ENCODE data around the gene PROSER2. TPM values are rescaled to one million over a fixed set of nuclear protein-coding genes. Genes with fewer than 3 reads are reported as not detected.

The PROSER2 gene
- total RNA-seq, 4 donors from 2014 or later: 2.3 to 10.7 (median 3.7) TPM

GRCh38 chr10:11797847-11798633 is 25.1 kb upstream of the PROSER2 start:
- no peaks in the 10 kb centered on the region for H3K36me3 ChIP-seq
- no peak for TF ChIP-seq CTCF (IDR thresholded peaks at IDR 0.05)
- TF ChIP-seq POLR2A (IDR thresholded peaks at IDR 0.05): no peak
- H3K27ac ChIP-seq: no peak overlapping the region
- no peak overlapping the region for H3K4me3 ChIP-seq
- H3K9me3 ChIP-seq: no peaks in the 10 kb centered on the region
- H3K27me3 ChIP-seq: no peaks in the 10 kb centered on the region
- DNase-seq: no peak
- no peaks in the 10 kb centered on the region for H3K4me1 ChIP-seq

GRCh38 chr10:11798845-11799735 is 24.1 kb upstream of the PROSER2 start:
- H3K27ac ChIP-seq: no peak overlapping the region
- H3K36me3 ChIP-seq: no peaks in the 10 kb centered on the region
- H3K4me1 ChIP-seq: no peaks in the 10 kb centered on the region
- no peaks in the 10 kb centered on the region for H3K9me3 ChIP-seq
- no peaks in the 10 kb centered on the region for H3K27me3 ChIP-seq
- no peak for DNase-seq
- TF ChIP-seq POLR2A (IDR thresholded peaks at IDR 0.05): no peak
- no peak for TF ChIP-seq CTCF (IDR thresholded peaks at IDR 0.05)
- H3K4me3 ChIP-seq: no peak overlapping the region

GRCh38 chr10:11799736-11800080 is 23.4 kb upstream of the PROSER2 start:
- no peak for TF ChIP-seq POLR2A (IDR thresholded peaks at IDR 0.05)
- no peak for TF ChIP-seq CTCF (IDR thresholded peaks at IDR 0.05)

GRCh38 chr10:11804336-11804735 is 18.8 kb upstream of the PROSER2 start:
- H3K27ac ChIP-seq: no peak overlapping the region
- H3K9me3 ChIP-seq: no peaks in the 10 kb centered on the region
- H3K4me3 ChIP-seq: no peak overlapping the region
- TF ChIP-seq CTCF (IDR thresholded peaks at IDR 0.05) (no peak), POLR2A (IDR thresholded peaks at IDR 0.05) (no peak)
- no peak for DNase-seq
- H3K36me3 ChIP-seq: no peaks in the 10 kb centered on the region
- H3K4me1 ChIP-seq: no peaks in the 10 kb centered on the region
- no peaks in the 10 kb centered on the region for H3K27me3 ChIP-seq

More at GRCh38 chr10:11799736-11800080, 23.4 kb upstream of the PROSER2 start:
- no peaks in the 10 kb centered on the region for H3K27me3 ChIP-seq
- H3K4me3 ChIP-seq: no peak overlapping the region
- H3K4me1 ChIP-seq: no peaks in the 10 kb centered on the region
- no peaks in the 10 kb centered on the region for H3K9me3 ChIP-seq
- no peak for DNase-seq
- no peak overlapping the region for H3K27ac ChIP-seq
- no peaks in the 10 kb centered on the region for H3K36me3 ChIP-seq

- Histone ChIP-seq H3K36me3 (no peaks in the 10 kb centered on the region), H3K4me1 (no peaks in the 10 kb centered on the region), H3K9me3 (no peaks in the 10 kb centered on the region), H3K4me3 (no peak overlapping the region), H3K27me3 (no peaks in the 10 kb centered on the region), H3K27ac (no peak overlapping the region)
- DNase-seq: no peak
- TF ChIP-seq CTCF (IDR thresholded peaks at IDR 0.05) (no peak), POLR2A (IDR thresholded peaks at IDR 0.05) (no peak)
Measured at GRCh38 chr10:11805792-11806191, 17.4 kb upstream of the PROSER2 start.

Measured in Peyer's patch (tissue), 4 donors.